Stimulated activated CD8-positive, alpha-beta memory T cell treated with anti-CD3 and anti-CD28 coated beads, Interleukin-7, amount 100 ng/mL, for 1 hour (primary cell): ENCODE results near the gene VDR.

Source experiments
- DNase-seq, 2 donors: peaks; one replicate each; pipeline ENCODE4 v3.0.0-alpha.2; 2020; ENCODE audit warnings: low read depth in 2 of 2

VDR gene

DNA sequence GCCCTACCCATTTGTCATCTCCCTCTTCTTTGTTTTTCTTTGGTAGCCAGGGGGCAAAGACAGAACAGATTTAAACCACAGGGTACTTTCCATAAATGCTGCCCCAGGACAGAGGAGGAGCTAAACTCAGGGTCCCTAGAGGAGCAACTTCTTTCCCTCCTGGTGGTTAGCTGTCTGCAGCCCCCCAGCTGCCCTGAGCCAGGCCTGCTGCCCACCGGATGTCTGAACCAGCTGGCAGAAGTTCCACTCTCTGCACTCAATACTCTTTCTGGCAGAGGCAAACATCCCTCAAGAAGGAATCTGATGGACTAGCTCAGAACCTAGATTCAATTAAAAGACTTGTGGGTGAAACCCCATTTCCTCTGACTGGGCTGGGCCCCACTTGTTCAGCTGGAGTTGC lies 10.7 kb downstream of the VDR start:
- no peak for DNase-seq

DNA sequence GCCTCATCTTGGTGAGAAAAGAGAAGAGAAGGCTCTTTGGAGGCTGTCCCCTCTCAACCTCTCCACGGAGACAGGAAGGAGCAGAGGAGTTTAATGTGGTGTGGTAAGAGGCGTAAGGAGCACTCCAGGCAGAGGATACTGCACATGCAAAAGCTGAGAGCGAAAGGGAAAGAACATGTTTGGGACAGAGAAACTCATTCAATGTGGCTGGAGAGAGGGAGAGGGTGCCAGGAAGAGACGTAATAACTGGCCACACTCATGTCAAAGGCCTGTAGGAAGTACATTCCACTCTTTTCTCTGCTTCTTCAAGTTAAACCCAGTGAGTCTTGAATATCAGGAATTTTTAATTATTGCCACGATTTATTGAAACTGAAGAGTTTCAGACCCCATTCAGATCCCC lies 12.0 kb downstream of the VDR start:
- no peak for DNase-seq

DNA sequence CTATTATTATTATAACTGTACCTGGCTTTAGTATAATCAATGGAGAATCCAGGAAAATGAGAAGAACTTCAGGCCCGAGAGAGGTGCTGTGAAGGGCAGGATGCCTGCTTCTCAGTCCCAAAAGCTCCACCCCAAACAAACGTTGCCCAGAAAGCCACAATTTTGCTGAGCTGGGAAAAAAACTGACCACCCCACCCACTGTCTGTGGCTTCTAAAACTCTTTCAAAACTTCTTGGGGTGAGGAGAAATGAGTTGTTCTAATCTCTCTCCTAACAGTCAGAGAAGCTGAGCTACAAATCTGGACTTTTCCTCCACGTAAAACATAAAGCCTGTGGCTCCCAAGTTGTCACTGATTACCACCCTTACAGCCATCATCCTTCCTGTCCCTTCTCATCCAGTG lies 13.4 kb downstream of the VDR start:
- DNase-seq, result no peak

DNA sequence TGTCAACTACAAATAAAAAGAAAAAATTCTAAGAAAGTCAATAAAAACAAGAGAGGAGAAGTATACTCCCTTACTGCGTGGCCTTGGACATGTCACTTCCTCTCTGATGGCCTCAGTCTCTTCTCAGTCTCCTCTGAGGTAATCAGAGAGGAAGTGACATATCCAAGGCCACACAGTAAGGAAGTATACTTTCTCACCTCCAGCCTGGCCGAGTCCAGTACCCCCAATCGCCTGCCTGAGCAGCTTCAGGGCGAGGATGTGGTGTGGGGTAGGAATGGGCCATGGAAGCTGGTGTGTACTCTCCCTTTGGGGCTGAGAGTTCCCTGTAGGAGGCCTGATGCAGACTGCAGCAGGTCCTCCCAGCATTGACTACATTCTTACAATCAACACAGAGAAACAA lies 15.8 kb downstream of the VDR start:
- no peak for DNase-seq

DNA sequence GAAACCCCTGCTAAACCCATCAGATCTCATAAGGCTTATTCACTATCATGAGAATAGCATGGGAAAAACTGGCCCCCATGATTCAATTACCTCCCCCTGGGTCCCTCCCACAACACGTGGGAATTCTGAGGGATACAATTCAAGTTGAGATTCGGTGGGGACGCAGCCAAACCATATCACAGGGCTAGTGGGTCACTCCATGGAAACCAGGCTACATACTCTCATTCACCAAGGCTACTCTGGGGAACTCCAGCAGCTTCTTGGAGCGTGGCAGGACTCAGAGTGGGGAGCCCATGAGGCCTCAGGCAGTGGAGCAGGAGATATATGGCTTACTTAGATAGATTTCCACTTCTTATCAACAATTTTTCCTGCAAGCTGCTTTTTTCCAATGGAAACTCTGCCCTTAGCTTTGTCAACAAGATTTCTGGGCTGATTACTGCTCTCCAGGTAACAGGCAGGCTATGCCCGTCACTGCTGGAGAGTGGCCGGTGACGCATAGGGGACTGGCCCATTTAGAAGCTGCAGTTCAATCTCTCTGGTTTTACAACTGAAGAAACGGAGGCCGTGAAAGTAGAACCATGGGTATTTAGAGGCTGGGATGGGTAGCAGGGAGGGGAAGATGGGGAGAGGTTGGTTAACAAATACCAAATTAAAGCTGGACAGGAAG lies 16.5 kb downstream of the VDR start:
- no peak for DNase-seq

DNA sequence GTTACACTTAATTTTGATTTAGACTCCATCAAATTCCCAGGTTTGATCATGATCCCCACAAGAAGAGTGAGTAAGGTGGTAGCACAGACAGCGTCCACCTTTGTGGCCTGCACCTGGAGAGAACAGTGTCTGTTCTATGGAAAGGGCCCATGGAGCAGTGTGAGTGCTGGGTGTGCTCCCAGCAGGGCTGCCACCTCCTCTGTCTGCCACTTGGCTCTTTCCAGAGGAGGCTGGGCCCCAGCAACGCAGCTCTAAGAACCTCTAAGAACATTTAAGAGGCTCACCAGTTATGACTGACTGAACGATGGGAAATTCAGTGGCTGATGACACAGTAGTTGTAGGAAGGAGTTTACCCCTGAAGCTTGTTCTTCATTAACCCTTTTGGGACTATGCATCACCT lies 17.3 kb downstream of the VDR start:
- DNase-seq, result no peak

DNA sequence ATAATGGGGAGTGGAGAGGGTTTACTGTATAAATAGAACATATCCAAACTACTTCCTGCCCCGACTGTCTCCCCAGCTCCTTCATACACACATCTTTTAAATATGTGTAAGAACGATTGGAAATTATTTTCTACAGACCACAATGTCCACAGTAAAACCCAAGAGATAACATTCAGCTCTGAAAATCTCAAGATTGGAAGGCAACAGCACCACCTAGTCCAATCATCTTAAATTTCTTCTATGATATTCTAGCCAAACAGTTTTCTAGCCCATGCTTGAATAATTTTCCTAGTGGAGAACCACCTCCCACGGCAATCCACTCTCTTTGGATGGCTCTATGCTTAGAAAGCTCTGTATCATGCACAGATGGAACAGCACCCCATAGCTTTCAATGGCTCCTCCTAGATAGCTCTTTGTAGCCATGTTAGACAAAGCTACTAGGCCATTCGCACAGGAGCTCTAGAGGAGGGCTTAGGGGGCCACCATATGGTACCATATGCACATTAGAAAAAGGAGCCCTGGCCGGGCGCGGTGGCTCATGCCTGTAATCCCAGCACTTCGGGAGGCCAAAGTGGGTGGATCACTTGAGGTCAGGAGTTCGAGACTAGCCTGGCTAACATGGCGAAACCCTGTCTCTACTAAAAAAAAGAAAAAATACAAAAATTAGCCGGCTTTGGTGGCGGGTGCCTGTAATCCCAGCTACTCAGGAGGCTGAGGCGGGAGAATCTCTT lies 18.1 kb downstream of the VDR start:
- no peak for DNase-seq

DNA sequence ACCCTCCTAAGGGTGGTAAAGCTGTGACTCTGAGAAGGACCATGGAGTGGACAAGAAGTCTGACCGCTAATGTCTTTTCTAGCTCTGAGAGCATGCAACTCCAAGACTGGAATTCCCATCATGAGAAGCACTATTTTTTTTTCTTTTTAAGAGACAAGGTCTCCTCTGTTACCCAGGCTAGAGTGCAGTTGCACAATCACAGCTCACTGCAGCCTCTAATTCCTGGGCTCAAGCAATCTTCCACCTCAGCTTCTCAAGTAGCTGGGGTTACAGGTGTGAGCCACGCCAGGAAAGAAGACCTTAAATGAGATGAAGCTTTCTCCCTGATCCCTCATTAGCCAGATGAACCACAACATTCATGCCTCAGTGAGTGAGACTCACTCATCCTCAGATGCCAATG lies 19.2 kb downstream of the VDR start:
- no peak for DNase-seq

DNA sequence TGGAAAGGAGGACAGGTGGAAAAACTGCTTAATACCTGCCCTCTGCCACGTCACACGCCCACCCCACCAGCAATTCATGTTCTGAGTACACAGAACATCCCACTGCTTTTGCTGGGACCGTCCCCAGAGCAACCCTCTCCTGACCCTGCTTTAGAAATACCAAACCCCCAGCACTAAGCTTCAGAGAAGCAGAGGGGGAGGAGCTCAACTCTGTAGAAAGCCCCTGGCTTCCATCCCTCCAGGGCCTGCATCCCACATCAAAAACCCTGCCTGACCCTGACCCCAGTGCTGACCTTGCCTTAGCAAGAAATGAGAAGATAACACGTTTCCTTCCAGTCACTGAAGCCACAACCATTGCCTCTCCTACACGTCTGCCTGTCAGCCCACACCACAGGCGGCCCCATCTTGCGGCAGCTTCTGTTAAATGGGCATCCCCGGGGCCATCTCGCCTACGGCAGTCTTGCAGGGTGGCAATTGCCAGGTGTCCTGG lies 19.7 kb downstream of the VDR start:
- DNase-seq, result no peak

DNA sequence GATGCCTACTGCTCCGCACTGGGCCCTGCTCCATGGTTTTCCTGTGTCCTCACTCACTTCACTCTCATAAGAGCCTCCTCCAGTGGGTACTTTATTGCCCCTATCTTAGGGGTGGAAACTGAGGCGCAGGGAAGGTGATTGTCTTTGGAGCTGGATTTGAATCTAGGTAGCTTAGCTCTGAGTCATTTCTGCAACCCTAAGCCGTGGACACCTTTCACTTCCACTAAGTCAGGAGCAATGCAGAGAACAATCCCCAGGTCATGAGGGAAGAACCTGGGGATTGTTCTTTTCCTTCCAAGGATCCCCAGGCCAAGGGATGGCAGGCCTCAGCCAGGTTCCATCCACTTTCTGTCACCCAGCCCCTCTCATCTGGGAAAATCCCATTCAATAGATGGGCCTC lies 20.3 kb downstream of the VDR start:
- no peak for DNase-seq

DNA sequence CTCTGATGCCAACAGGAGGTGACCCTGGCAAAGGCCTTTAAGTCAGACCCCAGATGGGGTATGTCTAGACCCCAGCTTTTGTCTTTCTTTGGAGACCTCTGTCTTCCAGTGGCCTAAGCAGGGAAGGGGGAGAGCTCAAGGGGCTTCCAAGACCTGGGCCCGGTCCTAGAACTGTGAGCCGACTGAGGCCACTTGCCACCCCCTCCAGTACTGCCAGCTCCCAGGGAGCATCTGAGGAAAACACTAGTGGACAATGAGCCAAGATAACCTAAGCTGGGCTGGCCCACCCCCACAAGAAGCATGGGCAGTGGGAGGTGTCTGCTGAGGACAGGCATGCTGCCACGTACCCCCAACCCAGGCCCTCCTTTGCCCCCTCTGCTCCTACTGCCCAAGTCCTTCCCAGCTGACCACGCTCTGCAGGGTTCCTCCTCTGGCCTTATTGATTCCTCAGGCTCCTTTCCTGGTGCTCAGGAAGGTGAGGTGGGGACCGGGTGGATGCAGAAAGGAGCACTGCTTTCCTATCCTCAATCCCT lies 21.1 kb downstream of the VDR start:
- no peak for DNase-seq

DNA sequence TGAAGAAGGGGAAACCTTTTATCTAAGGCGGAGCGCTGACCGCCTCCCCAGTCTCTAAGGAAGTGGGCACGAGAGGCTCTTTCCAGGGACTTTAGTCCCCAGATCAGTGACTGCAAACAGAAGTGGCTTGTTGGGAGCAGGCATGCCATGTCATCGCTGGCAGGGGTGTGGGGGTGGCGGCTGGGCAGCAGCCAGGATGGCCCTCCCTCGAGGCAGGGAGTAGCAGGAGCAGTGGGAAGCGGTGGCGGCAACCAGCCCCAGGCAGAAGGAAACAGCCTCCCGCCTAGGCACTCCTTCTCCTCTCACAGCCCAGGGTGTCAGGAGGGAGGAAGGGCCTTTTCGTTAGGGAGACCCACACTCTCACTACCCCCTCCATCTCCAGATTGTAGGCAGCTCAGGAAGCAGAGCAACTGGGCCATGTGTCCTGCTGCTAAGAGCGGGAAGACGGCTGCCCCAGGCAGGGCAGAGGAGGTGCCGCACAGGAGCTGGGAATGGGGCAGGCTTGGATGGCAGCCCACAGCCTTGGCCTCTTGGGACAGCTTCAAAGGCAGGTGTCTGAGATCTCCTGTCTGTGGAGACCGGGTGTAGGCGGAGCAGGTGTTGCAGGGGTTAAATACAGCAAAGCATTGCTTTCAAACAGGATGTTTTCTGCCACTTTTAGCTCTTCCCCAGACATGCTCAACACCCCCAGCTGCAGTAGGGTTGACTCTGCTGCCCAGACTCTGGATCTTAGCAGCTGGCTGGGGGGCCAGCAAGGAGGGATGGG lies 21.8 kb downstream of the VDR start:
- no peak for DNase-seq

DNA sequence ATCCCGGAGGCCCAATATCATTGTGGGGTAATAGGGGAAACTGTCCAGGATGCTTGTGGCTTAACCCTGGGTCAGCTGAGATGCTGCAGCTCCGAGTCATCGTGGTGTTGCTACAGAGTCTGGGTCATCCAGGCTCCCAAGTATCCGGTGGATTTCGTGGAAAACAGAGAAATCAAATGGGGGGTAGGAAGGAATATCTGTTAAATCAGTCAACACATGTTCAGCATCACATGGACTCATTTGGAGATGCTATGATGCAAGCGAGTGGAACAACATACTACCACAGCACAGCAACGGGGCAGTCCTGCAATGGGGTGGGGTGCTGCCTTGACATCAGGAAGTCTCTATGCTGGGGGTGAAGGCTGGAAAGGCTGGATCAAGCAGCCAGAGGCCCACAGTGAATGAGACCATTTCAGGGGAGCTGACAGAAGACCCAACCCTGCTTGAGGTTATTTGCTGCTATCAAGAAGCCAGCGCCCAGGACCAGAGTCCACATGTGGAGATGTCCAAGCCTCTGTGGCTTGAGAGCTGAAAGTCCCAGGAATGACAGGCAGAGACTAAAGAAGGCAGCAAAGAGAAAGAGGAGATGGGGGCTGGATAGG lies 22.9 kb downstream of the VDR start:
- DNase-seq, result no peak

DNA sequence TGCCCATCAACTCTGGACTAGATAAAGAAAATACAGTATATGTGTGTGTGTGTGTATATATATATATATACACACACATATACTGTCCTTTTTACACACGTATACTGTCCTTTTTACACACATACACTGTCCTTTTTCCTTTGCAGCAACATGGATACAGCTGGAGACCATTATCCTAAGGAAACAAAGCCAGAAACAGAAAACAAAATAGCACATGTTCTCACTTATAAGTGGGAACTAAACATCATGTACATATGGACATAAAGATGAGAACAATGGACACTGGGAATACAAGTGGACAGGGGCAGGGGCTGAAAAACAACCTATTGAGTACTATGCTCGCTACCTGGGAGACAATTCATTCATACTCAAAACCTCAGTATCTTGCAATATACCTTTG lies 23.7 kb downstream of the VDR start:
- no peak for DNase-seq

DNA sequence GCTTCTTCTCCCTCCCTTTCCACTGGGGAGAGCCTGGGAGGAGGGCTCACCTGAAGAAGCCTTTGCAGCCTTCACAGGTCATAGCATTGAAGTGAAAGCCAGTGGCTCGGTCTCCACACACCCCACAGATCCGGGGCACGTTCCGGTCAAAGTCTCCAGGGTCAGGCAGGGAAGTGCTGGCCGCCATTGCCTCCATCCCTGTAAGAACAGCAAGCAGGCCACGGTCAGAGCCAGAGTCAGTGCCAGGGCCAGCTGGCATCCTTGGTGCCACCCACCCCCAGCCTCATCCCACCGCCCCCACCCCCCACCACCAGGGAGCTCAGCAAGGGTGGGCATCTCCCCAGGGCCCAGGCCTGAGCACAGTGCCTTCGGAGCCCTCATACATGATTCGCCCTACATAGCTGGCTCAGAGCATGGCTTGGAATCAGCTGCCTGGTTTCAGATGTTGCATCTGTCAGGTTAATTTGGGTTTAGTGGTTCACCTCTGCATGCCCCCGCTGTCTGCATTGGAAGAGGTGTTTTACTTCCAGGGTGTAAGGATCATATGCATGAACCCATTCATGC lies 25.8 kb downstream of the VDR start:
- no peak for DNase-seq

DNA sequence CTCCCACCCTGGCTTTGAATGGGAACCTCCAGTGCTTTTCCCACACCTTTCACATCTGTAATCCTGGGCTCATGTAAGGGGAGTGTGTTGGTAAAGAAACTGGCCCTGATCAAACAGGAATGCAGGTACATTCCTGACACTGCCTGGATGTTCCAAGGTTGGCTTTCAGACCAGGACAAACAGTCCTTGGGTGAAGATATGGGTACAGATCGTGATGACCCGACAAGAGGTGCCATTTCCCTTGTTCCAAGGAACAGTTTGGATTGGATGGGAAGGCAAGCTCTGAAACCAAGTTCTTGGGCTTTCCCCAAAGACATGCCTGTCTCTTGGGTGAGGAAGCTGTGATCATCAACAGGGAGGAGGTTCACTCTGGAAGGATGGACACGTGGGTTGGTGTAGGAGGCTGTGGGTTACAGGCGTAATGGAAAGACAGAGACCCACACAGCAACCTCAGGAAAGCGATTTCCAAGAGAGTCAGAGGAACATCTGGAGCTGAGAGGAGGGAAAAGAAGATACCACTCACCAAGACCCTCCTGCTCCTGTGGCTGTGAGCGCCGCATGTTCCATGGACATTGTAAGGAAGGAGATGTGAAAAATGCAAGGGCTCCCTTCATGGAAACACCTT lies 26.4 kb downstream of the VDR start:
- no peak for DNase-seq

DNA sequence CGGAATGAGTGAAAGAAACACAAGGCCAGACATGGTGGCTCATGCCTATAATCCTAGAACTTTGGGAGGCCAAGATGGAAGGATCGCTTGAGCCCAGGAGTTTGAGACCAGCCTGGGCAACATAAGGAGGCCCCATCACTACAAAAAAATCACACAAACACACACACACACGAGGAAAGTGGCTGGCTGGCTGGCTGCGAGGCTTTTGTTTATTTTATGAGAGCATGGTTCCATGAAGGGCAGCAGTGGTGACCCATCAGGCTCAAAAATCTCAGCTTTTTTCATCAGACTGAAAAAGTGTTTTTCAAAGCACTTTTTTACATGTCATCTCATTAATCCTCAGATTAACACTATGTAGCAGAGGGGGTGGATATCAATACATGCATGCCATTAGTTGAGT lies 27.7 kb downstream of the VDR start:
- DNase-seq, result no peak

DNA sequence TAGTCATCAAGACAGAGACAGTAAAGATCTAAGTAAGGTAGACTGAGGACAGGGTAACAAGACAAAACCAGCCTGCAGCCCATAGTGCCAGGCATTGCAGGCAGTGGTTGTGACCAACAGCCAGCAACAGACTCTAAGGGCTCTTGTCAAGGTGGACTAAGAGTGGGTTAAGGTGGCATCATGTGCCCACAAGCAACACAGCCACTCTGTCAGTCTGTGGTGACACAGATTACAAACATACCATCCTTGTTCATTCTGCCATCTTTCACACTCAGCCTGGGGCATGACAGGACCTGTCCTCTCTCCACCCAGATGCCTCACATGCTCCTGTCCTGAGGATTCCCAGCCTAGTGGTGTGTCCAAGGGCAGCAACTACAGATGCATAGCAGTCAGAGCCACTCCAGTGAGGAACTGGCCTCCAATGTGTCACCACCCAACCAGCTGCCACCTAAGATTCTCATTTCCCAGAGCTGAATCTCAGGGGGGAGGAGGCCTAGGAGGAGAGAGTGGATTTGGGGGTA lies 28.3 kb downstream of the VDR start:
- no peak for DNase-seq

DNA sequence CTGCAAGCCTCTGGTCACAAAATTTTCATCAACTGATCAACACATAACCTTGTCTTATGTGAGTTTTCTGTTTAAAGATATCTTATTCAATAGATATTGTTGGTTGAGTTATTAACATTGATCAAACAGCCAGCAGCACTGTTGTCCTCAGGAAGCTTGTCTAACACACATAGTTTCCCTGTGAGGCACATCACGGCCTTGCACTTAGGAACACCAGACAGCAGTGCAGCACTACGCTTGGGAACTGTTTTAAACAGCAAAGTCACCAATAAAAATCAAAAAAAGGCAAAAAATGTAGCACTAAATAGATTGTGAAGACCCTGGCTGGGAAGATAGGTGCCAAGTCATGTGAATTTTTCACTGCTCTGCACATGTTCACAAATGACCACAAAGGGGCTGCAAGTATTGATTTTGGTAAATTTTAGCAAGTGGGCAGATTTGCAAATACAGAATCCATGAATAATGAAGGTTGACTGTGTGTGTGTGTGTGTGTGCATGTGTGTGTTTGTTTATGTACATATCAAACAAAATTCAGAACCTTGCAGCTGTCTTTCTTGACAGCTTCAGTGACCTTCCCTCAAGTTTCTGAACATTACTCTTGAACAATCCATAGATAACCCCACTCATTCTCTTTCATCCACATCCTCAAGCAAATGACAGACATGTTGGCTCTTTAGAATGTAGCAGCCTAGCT lies 28.9 kb downstream of the VDR start:
- DNase-seq, result no peak

DNA sequence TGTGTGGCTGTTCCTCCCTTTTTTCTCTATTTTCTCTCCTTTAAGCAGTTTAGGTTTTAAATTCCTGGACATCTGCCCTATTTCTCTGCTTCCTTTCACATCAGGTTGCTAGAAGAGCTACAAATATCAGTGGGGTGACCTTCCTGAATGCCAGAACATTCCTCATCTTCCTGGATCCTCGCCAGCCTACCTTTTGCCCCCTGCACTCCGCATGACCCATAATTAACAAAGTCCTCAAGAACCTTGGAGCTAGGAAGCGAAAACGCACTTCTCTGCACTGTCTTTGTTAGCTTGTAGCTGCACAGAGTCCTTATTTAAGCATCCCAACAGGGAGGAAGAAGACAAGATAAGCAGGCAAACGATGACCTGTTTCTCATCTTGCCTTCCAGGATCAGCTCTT lies 30.5 kb downstream of the VDR start:
- DNase-seq, result no peak
